ENCODE measurements around the gene UGT1A4.

- TF ChIP-seq CTCF (conservative IDR thresholded peaks at IDR 0.05; ENCODE audit: low read length): no peak
- no peak for TF ChIP-seq EZH2phosphoT487 (IDR thresholded peaks at IDR 0.05; ENCODE audit: borderline replicate concordance)
These were observed 80.0 kb downstream of the UGT1A4 start for GRCh38 chr2:233798335-233799086.

Data from Loucy (cell line).